CD4-positive, alpha-beta T cell treated with Interferon alpha-2 for 1 hour (primary cell): Measurements from ENCODE around the gene GNB1.
A peak's percentile ranks its signal among the peaks of the same experiment; 100 is the strongest.

Experiments
- DNase-seq, 2 donors: peaks; one replicate each; pipeline ENCODE4 v3.0.0-alpha.2; 2020 to 2022

GNB1 gene

GRCh38 chr1:1922702-1922955 lies 31.7 kb upstream of the GNB1 start:
- DNase-seq, result no peak

- DNase-seq, result no peak
These were observed 31.2 kb upstream of the GNB1 start for GRCh38 chr1:1921901-1922701.

- no peak for DNase-seq
These were observed 30.6 kb upstream of the GNB1 start for GRCh38 chr1:1921459-1921862.

- no peak for DNase-seq
These were observed 29.9 kb upstream of the GNB1 start for GRCh38 chr1:1920608-1921458.

GRCh38 chr1:1920057-1920607 lies 29.2 kb upstream of the GNB1 start:
- no peak for DNase-seq

GRCh38 chr1:1919304-1920056 lies 28.6 kb upstream of the GNB1 start:
- peak; percentile 99 to 100 for DNase-seq

GRCh38 chr1:1918901-1919303 lies 28.0 kb upstream of the GNB1 start, which contains the start of gene TMEM52:
TMEM52 (minus strand) TSS chr1:1919279; CDS start chr1:1919265, 14 bp downstream.
- no peak for DNase-seq

- no peak for DNase-seq
These were observed 27.4 kb upstream of the GNB1 start for GRCh38 chr1:1917995-1918900.

- no peak for DNase-seq
These were observed 26.6 kb upstream of the GNB1 start for GRCh38 chr1:1917304-1917976.

- DNase-seq, result no peak
These were observed 26.0 kb upstream of the GNB1 start for GRCh38 chr1:1916851-1917251.

GRCh38 chr1:1915911-1916840 lies 25.3 kb upstream of the GNB1 start:
- no peak for DNase-seq

- no peak for DNase-seq
These were observed 24.2 kb upstream of the GNB1 start, which contains the start of gene CALML6 for GRCh38 chr1:1914971-1915692. CALML6 (plus strand) TSS chr1:1915260; CDS start chr1:1915281, 21 bp downstream.

- no peak for DNase-seq
These were observed 23.4 kb upstream of the GNB1 start for GRCh38 chr1:1914101-1914970.

GRCh38 chr1:1911350-1912041 lies 20.6 kb upstream of the GNB1 start:
- no peak for DNase-seq

GRCh38 chr1:1910651-1911331 lies 19.9 kb upstream of the GNB1 start:
- DNase-seq, result no peak

- no peak for DNase-seq
These were observed 19.2 kb upstream of the GNB1 start for GRCh38 chr1:1910033-1910465.

- no peak for DNase-seq
These were observed 17.6 kb upstream of the GNB1 start for GRCh38 chr1:1908506-1908791.
